GM18511 (cell line): ENCODE results near the gene FAM131C.
"Not testable (repeated sequence)": the region's sequence is repeated elsewhere in the genome, so short reads cannot be mapped to it uniquely, and the experiment has no call there.

ENCODE experiments used
- ATAC-seq: cut with Tn5 transposase; IDR thresholded peaks from one replicate; pipeline ENCODE4 v1.9.1; 2021; ENCODE audit warnings: mild to moderate bottlenecking, moderate library complexity; ENCODE audit not compliant: unreplicated experiment

FAM131C gene

DNA sequence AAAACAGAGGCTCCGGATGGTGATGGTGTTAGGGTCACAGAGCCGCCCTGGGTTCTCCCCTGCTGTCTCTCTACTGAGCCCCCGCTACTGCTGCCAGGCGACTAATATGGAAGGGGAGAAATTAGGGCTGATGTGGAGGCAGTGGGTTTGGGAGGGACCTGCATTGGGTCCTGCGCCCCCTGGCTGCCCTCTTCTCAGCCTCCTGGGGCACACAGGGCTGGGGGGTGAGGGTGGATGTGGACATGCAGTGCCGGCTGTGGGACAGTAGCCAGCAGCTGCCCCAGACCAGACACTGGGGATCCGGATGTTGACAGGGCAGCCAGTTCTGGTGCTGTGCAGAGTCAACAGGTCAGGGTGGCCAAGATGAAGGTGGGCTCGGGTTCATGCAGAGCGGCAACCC lies 31.4 kb downstream of the FAM131C start:
- no peak for ATAC-seq

DNA sequence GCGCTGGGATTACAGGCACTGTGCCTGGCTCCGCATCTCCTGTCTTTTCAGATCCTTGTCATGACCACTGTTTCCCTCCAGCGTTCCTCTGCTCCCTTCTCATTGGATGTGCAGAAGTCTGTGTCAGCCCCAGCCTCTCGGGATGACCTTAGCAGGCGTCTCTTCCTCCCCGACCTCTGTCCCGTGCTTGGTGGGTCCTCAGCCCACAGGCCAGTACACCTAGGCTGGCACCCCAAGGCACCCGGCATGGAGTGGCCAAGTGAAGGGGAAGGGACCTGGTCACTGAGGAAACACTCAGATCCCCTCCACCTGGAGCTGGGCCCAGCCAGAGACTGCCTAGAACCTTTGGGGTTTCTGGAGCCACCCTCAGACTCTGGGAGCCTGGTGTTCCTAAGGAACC lies 32.3 kb downstream of the FAM131C start:
- ATAC-seq = no peak

DNA sequence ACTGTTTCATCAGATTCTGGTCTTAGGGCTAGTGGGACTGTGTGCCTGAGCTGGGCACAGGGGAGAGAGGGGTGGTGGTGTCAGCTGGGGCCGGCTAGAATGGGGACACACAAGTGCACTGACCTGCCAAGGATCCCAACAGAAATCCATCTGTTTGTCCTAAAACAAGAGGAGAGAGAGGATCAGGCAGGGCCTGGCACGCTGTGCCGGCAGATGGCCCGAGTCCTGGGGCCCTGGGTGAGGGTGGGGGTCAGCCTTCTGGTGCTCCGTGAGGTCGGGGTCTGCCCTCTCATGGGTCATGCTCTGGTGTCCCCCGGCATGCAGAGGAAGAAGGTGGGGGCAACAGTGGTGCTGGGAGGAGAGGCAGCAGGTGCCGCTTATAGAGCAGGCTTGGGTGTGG lies 33.6 kb downstream of the FAM131C start:
- not testable (repeated sequence) for ATAC-seq

DNA sequence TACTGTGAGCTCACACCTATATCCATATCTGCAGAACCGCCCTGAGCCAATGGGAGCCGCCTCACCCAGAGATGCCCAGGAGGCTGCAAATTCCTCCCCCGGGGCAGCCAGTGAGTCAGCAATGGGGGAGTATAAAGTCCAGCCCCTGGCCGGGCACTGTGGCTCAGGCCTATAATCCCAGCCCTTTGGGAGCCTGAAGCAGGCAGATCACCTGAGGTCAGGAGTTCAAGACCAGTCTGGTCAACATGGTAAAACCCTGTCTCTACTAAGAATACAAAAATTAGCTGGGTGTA lies 34.9 kb downstream of the FAM131C start:
- ATAC-seq = no peak

DNA sequence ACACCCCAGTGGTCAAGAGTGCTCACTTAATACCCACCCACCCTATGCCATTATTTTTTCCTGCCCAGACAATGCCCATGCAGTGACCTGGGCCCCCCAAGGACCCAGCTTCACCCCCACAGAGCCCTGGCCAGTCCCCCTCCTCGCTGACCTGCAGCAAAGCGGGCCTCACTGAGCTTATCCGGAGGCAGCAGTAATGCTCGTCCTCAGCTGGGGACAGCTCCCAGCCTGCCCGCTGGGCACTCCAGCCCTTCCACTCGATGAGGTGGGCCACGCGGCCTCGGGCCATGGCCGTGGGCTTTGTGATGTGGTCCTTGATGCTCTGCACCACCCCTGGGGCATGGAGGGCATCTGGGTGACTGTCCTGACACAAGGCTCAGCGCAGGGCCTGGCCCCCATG lies 37.0 kb downstream of the FAM131C start:
- ATAC-seq = not testable (repeated sequence)

DNA sequence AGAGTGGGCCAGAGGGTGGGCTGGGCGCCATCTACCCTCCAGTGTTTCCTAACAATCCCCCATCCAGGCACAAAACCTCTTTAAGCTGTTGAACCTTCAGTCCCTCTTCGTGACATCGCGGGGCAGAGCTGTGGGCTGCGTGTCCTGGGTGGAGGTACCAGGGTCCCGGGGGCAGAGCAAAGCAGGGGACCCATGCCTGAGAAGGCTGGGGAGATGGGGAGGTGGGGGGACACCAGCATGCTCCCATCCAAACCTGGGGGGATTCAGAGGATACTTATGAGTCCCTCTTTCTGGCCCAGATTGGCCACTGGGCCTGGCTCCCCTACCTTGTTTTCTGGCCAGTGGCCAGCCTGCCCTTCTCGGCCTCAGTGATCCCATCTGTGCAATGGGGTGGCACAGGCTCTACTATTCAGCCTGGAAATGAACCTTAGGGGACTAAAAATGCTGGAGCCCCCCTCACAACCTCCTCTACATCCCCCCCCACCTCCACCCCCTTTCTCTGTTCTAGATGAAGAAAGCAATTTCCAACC lies 40.3 kb downstream of the FAM131C start:
- not testable (repeated sequence) for ATAC-seq

DNA sequence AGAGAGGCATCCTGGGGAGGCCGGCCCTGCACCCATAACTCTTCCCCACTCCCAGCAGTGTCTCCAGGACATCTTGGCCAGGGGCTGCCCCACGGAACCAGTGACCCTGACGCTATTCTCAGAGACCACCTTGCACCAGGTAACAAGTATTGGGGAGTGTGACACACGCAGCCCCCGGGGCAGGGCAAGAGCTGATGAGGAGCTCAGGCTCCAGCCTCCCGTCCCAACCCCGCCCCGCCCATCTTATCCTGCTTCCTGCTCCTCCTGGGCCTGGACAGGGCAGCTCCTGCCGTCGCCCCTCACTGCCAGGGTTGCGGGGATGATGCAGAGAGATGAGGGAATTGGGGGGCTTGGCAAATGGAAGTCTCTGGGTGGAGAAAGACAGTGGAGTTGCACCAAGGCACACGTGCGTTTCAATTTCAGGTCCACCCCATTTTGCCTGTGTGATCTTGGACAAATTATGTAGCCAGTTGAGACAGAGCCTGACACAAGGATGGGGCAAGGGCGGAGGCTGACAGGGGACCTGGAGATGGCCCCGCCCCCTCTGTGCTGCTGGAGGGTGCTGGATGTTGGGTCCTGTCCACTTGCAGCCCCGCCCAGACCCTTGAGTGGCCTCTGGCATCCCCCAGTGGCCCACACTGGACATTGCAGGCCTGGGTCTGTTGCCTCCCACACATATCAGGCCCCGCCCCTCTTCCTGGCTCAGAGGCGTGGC lies 40.9 kb downstream of the FAM131C start:
- no peak for ATAC-seq

DNA sequence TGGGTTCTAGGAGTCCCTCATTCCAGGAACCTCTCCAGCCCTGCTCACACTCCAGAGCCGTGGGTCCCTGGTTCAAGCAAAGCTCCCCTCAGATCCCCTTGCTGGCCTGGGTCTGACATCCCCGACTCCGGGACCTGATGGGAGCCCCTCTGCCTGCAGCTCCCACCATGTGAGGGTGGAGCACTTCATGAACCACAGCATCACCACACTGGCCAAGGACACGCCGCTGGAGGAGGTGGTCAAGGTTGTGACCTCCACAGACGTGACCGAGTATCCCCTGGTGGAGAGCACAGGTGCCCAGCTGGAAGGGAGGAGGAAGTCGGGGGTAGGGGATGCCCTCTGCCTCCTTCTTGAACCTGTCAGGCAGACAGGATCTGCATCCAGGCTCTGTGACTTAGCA lies 41.9 kb downstream of the FAM131C start:
- ATAC-seq = no peak

DNA sequence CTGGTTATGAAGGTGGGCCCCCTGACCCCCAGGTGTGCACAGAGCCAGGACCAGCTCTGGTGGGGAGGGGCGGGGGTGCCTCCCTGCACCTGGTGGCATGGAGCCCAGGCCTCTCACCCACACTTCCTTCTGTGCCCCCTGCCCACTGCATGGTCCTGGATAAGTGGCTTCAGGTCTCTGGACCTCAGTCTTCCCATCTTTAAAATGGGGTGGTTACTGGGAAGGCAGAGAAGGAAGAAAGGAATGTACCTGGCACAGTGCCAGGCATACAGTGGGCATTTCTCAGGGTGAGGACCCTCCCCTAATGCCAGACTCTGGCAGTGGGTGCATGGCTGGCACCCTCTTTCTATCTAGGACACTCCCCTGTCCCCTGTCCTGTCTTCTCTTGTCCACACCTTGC lies 44.2 kb downstream of the FAM131C start:
- no peak for ATAC-seq

DNA sequence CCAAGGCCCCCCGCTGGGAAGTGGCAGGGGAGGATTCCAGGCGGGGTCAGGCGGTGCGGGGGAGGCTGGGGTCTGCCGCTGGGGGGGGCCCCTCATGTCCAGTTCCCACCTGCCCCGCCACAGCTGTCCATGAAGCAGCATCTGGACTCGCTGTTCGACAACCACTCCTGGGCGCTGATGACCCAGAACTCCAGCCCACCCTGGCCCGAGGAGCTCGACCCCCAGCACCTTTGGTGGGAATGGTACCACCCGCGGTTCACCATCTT lies 44.5 kb downstream of the FAM131C start:
- ATAC-seq = not testable (repeated sequence)

DNA sequence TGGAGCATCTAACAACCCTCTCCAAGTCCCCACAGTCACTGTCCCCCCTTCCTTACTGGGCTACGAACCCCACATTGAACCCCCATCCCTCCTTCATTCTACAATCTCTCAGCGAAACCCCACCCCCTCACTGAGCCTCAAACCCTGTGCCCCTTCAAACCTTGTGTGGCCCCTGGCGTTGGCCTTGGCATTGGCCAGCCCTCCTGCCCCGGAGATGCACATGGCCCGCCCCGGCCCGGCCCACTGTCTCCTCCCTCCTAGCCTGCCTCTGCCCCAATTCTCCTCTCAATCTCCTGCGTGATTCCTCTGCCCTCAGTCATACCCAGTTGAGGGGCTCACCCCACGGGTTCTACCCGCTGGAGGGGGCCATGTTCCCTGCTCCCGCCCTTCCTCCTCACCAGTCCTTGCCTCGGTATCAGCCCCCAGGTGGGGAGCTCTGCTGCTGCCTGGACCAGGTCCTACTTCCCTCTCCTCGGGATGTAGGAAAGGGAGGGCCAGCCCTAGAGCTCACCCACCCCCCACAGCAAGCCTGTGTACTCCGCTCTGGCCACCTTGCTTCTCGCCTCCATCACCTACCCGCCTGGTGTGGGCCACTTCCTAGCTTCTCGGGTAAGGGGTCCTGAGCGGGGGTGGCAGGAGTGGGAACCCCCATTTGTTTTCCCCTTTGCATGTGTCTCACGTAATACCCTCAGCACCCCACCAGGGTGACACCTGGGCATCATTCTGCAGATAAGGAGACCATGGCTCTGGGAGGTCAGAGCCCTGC lies 45.0 kb downstream of the FAM131C start:
- ATAC-seq = no peak

DNA sequence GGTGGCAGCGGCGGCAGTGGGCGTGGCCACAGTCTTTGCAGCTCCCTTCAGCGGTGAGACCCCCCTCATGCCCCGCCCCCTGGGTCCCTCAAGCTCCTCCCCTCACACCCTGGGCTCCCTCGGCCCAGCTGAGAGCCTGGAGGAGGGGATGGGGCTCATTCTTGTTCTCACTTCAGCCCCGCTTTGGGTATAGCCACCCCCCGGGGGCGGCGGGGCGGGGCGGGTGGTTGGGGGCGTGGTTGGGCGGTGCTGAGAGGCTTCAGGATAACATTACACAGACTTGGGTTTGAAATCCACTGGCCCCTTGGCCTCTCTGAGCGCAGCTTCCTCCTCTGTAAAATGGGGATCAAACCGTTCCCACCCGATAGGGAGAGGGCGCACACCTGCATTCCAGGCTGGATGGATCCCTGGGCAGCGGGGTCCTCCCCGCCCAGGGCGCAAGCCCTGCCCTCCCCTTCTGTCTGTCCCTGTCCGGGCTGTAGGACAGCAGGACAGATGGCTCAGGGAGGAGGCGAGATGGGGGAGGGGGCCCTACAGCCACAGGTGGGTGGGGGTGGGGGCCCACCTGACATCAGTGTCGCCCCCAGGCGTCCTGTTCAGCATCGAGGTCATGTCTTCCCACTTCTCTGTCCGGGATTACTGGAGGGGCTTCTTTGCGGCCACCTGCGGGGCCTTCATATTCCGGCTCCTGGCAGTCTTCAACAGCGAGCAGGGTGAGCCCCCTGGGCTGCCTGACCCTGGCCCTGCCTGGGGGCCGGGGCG lies 46.5 kb downstream of the FAM131C start:
- no peak for ATAC-seq

DNA sequence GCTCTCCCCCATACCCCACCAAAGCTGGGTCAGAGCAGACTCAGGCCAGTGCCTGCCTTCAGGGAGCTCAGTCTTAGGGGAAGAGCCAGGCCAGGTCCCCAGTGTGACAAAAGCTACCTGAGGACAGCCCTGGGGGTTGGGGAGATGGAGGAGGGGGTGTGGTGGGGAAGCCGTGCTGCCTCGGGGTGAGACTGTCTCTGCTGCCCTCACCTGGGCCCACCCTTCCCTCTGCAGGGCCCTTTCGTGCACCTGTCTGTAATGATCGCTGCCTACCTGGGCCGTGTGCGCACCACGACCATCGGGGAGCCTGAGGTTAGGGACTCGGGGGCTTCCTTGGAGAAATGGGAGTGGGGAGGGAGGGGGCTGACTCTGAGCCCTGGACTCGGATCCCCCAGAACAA lies 47.1 kb downstream of the FAM131C start:
- not testable (repeated sequence) for ATAC-seq

DNA sequence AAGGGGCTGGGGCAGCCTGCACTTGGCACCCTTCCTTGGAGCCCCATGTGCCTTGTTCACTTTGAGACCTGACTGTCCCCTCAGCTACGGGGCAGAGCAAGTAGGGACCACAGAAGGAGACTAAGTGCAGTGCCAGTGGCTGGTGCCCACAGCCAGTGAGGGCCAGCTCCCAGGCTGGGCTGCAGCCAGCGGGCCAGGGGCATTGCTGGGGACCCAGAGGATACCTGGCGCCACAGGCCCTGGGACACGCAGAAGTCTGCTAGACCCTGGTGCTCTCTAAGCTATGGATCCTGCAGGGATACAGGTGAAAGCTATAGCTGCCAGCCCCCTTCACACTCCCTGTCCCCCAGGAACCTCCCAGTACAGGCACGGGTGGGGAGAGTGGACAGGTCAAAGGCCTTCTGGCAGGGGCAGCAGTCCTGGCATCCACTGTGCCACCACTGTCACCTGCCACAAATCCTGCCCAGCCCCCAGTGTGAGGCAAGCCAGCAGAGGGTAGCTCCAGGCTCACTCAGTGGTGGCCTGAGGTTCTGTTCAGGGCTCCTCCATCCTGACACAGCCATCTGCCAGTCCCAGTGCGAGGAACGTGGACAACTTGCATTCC lies 50.3 kb downstream of the FAM131C start:
- no peak for ATAC-seq

DNA sequence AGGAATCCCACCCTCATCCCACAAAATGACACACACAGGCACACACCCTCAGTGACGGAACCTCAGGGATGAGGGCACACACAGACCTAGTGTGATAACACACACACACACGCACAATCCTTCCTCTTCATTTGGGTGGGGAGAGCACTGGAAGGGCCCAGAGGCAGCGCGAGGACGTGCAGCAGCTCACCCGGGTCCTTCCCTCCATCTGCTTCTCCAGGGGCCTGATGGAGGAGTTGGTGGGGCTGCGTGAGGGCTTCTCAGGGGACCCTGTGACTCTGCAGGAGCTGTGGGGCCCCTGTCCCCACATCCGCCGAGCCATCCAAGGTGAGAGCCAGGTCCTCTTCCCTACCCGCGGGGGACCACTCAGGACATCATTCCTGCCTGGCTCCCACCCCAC lies 51.1 kb downstream of the FAM131C start:
- no peak for ATAC-seq

DNA sequence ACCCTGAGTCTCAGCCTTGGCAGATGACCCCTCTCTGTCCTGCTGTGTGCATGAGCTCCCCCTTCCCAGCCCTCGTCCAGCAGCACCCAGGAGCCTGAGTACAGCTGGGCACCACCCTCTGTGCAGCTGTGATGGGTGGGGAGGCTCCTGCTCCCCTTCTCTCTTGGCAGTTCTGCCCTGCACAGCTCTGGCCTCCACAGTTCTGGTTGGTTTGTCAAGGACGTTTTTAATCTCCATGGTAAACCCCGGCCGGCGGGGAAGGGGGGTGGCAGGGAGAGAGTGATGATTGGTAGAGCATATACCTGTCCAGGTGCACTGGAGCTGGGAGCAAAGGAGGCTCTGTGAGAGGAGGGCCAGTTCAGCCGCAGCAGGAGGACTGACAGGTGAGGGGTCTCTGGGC lies 51.8 kb downstream of the FAM131C start, which contains the start of gene CLCNKA:
CLCNKA (plus strand) TSS at position 356 of the 400 bp plus-strand sequence. CDS start 584 bp downstream, outside the sequence.
- no peak for ATAC-seq

DNA sequence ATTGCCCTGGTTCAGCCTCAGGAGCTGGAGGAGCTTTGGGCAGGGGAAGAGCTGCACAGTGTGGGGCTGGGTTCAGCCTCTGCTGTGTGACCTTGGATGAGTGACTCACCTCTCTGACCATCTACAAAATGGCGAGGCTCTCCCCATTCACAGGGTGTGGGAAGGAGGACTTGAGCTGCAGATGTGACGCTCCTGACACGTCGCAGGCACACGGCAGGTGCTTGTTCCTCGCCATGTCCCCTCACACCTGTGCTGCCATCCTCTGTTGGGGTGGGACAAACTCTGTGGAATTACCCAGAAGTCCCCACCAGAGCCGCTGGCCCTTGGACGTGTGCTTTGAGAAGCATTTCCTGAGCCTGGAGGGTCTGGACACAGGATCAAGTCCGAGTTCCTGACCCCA lies 52.6 kb downstream of the FAM131C start:
- ATAC-seq = not testable (repeated sequence)

DNA sequence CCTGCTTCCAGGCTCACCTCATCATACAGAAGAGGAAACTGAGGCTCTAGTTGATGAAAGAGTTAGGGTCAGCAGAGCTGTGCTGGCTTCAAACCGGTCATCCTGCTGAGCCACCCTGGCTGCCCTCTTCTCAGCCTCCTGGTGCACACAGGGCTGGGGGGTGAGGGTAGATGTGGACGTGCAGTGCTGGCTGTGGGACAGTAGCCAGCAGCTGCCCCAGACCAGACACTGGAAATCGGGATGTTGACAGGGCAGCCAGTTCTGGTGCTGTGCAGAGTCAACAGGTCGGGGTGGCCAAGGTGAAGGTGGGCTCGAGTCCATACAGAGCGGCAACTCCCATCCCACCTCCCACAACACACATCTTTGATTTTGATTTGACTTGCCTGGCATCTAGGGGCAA lies 53.1 kb downstream of the FAM131C start:
- no peak for ATAC-seq

DNA sequence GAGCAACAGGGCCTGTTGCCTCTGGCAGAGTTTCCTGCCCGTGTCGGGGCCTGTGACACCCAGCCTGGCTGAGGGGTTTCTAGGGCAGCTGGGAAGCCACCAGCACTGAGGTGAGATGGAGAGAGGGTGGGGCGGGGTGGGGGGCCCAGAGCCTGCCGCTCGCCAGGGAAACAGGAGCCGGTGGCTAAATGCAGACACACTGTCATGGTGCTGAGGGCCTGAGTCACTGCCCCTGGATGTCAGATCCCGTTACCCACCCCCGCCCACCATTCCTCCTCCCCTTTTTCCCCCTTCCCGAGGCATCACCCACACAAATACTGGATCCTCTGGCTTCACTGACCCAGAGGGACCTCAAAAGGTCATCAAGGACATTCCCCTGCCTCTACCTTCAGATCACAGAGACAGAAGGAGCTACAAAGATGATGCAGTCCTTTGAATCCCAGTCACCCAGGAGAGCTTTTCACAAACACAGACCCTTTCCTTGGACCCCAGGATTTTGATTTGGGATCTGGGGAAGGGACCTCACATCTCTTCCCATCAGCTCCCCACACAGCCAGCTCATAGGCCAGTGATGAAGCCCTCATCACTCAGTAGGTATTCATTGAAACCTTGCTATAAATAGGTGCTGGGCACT lies 53.7 kb downstream of the FAM131C start:
- ATAC-seq = no peak

DNA sequence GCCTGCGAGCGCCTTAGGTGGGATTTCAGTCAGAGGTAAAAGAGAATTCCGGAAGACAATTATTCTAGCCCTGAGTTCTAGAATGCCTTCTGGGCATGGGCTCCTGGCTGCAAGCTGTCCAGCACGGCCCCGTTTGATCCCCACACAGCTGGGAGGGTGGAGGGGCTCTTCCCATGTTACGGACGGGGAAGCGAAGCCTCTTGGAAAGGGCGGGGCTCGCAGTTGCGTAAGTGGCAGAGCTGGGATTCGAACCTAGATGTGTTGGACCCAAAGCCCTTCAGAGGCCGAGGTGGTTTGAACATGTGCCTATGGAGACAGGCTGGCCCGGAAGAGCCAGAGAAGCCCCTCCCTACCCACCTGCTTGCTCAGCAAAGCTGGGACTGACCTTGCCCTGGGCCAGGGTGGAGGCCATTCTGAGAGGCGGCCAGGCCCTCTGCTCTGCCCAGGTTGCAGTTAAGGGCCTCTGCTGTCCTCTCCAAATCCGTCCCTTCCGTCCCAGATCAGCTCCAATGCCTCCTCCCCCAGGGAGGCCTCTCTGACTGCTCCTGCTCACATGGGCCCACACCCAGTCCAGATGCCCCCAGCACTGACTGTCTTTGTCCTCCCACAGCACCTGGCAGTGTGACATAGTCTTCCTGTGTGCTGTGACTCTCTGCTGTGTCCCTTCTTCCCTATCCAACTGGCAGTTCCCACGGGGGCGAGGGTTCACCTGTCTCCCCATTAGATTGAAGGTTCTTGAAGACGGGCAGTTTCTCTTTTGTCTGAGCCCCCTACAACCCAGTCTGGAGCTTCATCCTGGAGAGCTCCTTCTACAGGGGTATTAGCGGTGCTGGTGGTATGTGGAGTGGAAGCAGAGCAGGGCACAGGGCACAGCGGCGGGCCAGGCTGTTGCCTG lies 54.5 kb downstream of the FAM131C start:
- ATAC-seq = no peak
